Suprapubic skin (tissue), 4 donors: Measurements from ENCODE around the gene CYP4F12.

ENCODE experiments used
- CTCF ChIP-seq, 2 donors: fragments of 200-600 bp in 1 of 2; fragments of 450-650 bp in 1 of 2; sonication (generic) in 1 of 2; IDR thresholded peaks; one replicate each; pipeline ENCODE4 v1.5.1; 2016 to 2019; ENCODE audit warnings: antibody characterized with exemption in 2 of 2, mild to moderate bottlenecking in 1 of 2, moderate library complexity in 1 of 2
- EP300 ChIP-seq: sonication (generic); formaldehyde crosslinking; IDR thresholded peaks from one replicate; pipeline ENCODE4 v1.6.1; 2017; ENCODE audit warnings: antibody characterized with exemption
- POLR2A ChIP-seq, 2 donors: fragments of 450-650 bp; IDR thresholded peaks; one replicate each; pipeline ENCODE4 v1.6.1; 2017; ENCODE audit warnings: antibody characterized with exemption in 2 of 2, mild to moderate bottlenecking in 2 of 2, moderate library complexity in 2 of 2
- POLR2AphosphoS5 ChIP-seq, 3 donors: sonication (generic); formaldehyde crosslinking; IDR thresholded peaks; one replicate each; pipeline ENCODE4 v1.6.1; 2017; ENCODE audit warnings: antibody characterized with exemption in 3 of 3

- TF ChIP-seq EP300 (no peak), CTCF (IDR thresholded peaks at IDR 0.05) (no peak), POLR2A (IDR thresholded peaks at IDR 0.05) (no peak), POLR2AphosphoS5 (IDR thresholded peaks at IDR 0.05) (no peak)
These were observed 44.5 kb upstream of the CYP4F12 start for GRCh38 chr19:15628236-15629002.
